Sigmoid colon (tissue), 4 donors: Measurements from ENCODE around the gene CHPF2.

Source experiments
- CTCF ChIP-seq, 4 experiments: fragments of 450-650 bp in 3 of 4; fragments of 200-600 bp in 1 of 4; IDR thresholded peaks; one replicate each; pipeline ENCODE4 v1.5.1; 2016 to 2019; ENCODE audit warnings: antibody characterized with exemption in 4 of 4, mild to moderate bottlenecking in 3 of 4, moderate library complexity in 2 of 4
- EP300 ChIP-seq, 4 donors: sonication (generic); formaldehyde crosslinking; IDR thresholded peaks; one replicate each; pipeline ENCODE4 v1.6.1; 2017; ENCODE audit warnings: antibody characterized with exemption in 4 of 4
- POLR2A ChIP-seq, 2 donors: fragments of 450-650 bp; IDR thresholded peaks; one replicate each; pipeline ENCODE4 v1.6.1; 2016; ENCODE audit warnings: antibody characterized with exemption in 2 of 2, mild to moderate bottlenecking in 2 of 2, moderate library complexity in 2 of 2

- TF ChIP-seq POLR2A (IDR thresholded peaks at IDR 0.05) (no peak), CTCF (IDR thresholded peaks at IDR 0.05) (no peak), EP300 (IDR thresholded peaks at IDR 0.05) (no peak)
These were observed 15.5 kb downstream of the CHPF2 start for GRCh38 chr7:151247611-151248345.
